ENCODE data around the gene MAP1LC3B2. TPM values are rescaled to one million over a fixed set of nuclear protein-coding genes. Genes with fewer than 3 reads are reported as not detected.

Gene MAP1LC3B2
- total RNA-seq, 2 experiments from 2014 or later: 1.3 to 1.7 TPM

- DNase-seq (no peak), ATAC-seq (no peak)
- H3K9me3 Mint-ChIP-seq (ENCODE audit: insufficient read depth): no peaks in the 10 kb centered on the region
- CTCF ChIA-PET: interaction anchor here (0.7 to 1.2 kb wide), 2 partner anchors 12 to 101 kb away, joined by 3 read pairs; no protein-coding TSS in a partner anchor
- peaks cover 3% of the 10 kb centered on the region for H3K36me3 Mint-ChIP-seq (ENCODE audit: low read depth)
- H3K4me1 Mint-ChIP-seq (ENCODE audit: low read depth): peaks cover 18% of the 10 kb centered on the region
- H3K27me3 Mint-ChIP-seq (ENCODE audit: low read depth): peaks cover 8% of the 10 kb centered on the region
- H3K27ac Mint-ChIP-seq: no peak overlapping the region
- no peak overlapping the region for H3K4me3 Mint-ChIP-seq
- POLR2A ChIA-PET: interaction anchor here (1.0 kb wide), 1 partner anchor 30 kb away, joined by 3 read pairs; the partner anchor contains the start of gene MAP1LC3B2
Observed at GRCh38 chr12:116588390-116589028, 29.3 kb downstream of the MAP1LC3B2 start.

DNA sequence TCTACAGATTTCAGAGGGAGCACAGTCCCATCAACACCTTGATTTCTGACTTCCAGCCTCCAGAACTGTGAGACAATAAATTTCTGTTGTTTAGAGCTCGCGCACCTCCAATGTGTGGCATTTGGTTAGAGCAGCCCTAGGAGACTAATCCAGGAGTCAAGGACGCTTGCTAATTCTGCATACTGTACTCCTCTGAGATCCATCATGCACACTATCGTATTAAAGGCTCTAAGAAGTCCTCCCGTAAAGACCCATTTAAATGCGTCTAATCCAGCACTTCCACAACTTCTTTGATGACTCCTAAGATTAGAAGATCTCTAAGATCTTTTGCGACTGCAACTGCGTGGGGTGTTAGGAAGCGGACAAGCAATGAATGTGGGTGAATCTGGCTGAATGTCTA is 30.4 kb downstream of the MAP1LC3B2 start:
- Mint-ChIP-seq H3K9me3 (ENCODE audit: insufficient read depth) (no peaks in the 10 kb centered on the region), H3K4me3 (no peak overlapping the region), H3K27ac (no peak overlapping the region), H3K36me3 (ENCODE audit: low read depth) (no peaks in the 10 kb centered on the region), H3K27me3 (ENCODE audit: low read depth) (peaks cover 8% of the 10 kb centered on the region), H3K4me1 (ENCODE audit: low read depth) (peaks cover 26% of the 10 kb centered on the region)
- CTCF ChIA-PET: no interaction called here
- DNase-seq (no peak), ATAC-seq (no peak)
- POLR2A ChIA-PET: no interaction called here

DNA sequence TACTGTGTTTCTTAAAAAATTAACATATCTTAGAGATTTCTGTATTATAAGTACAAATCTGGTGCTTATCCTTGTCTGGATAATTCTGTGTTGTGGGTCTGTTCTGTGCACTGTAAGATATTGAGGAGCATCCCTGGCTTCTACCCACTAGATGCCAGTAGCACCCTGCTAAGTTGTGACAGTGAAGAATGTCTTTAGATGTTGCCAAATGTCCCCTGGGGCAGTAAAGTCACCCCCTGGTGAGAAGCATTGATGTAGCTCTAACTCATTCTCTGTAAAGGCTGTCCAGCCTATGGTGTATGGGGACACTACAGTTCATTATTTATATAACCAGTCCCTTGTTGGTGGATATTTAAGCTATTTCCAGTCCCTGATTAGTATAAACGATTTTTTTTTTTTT is 31.4 kb downstream of the MAP1LC3B2 start:
- Mint-ChIP-seq H3K36me3 (ENCODE audit: low read depth) (no peaks in the 10 kb centered on the region), H3K9me3 (ENCODE audit: insufficient read depth) (no peaks in the 10 kb centered on the region), H3K27ac (no peak overlapping the region), H3K4me3 (no peak overlapping the region), H3K27me3 (ENCODE audit: low read depth) (peaks cover 8% of the 10 kb centered on the region), H3K4me1 (ENCODE audit: low read depth) (peaks cover 36% of the 10 kb centered on the region)
- DNase-seq: no peak
- CTCF ChIA-PET: interaction anchor here (0.9 to 1.0 kb wide), 2 partner anchors 10 to 118 kb away, joined by 3 to 4 read pairs; no protein-coding TSS in a partner anchor
- ATAC-seq: no peak
- POLR2A ChIA-PET: no interaction called here

DNA sequence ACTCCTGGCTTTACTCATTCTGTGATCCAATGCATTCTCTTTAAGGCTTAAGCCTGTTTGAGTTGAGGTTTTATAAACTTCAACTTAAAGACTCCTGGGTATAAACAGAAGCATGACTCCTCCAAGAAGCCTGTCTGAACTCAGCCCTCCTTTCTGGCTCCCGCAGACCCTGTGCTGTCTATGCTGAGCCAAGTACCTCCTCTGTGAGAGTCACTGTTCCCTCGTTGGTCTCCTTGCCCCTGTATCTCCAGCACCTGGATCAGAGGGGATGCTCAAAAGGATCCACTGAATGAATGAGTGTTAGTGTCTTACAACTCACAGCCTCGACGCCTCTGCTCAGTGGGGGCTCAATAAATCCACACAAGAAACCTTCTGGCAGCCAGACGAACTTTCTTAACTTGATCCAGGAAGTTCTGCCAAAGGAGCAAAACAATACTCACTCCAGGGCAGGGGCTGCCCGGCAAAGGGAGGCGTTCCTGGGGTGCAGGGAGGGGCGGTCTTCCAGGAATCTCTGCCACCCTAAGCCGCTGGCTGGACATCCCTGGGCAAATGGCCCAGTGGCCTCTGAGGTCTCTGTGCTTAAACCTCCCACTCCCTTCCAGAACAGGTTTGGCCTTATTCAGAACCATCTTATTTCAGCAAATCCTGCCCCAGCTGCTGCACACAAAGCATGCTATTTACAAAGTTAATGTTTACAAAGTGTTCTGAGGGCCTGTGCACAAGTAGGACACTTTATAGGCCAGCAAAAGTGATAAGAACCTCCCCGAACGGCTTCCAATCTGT is 32.9 kb downstream of the MAP1LC3B2 start:
- peaks cover 8% of the 10 kb centered on the region for H3K27me3 Mint-ChIP-seq (ENCODE audit: low read depth)
- POLR2A ChIA-PET: no interaction called here
- H3K9me3 Mint-ChIP-seq (ENCODE audit: insufficient read depth): no peaks in the 10 kb centered on the region
- peaks cover 42% of the 10 kb centered on the region for H3K4me1 Mint-ChIP-seq (ENCODE audit: low read depth)
- DNase-seq (no peak), ATAC-seq (no peak)
- H3K4me3 Mint-ChIP-seq: no peak overlapping the region
- H3K36me3 Mint-ChIP-seq (ENCODE audit: low read depth): no peaks in the 10 kb centered on the region
- H3K27ac Mint-ChIP-seq: peak overlapping the region; percentile 39
- CTCF ChIA-PET: no interaction called here

DNA sequence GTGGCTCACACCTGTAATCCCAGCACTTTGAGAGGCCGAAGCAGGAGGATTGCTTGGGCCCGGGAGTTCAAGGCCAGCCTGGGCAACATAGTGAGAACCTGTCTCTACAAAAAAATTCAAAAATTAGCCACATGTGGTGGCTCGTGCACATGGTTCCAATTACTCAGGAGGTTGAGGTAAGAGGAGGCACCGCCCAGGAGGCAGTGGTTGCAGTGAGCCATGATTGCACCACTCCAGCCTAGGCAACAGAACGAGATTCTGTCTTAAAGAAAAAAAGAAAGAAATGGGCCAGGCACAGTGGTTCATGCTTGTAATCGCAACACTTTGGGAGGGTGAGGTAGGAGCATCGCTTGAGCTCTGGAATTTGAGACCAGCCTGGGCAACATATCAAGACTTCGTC is 33.5 kb downstream of the MAP1LC3B2 start:
- peaks cover 3% of the 10 kb centered on the region for H3K27me3 Mint-ChIP-seq (ENCODE audit: low read depth)
- H3K36me3 Mint-ChIP-seq (ENCODE audit: low read depth): no peaks in the 10 kb centered on the region
- H3K4me1 Mint-ChIP-seq (ENCODE audit: low read depth): peaks cover 42% of the 10 kb centered on the region
- ChIA-PET CTCF (no interaction called here), POLR2A (no interaction called here)
- ATAC-seq: no peak
- H3K4me3 Mint-ChIP-seq: no peak overlapping the region
- no peak overlapping the region for H3K27ac Mint-ChIP-seq
- DNase-seq: no peak
- no peaks in the 10 kb centered on the region for H3K9me3 Mint-ChIP-seq (ENCODE audit: insufficient read depth)

DNA sequence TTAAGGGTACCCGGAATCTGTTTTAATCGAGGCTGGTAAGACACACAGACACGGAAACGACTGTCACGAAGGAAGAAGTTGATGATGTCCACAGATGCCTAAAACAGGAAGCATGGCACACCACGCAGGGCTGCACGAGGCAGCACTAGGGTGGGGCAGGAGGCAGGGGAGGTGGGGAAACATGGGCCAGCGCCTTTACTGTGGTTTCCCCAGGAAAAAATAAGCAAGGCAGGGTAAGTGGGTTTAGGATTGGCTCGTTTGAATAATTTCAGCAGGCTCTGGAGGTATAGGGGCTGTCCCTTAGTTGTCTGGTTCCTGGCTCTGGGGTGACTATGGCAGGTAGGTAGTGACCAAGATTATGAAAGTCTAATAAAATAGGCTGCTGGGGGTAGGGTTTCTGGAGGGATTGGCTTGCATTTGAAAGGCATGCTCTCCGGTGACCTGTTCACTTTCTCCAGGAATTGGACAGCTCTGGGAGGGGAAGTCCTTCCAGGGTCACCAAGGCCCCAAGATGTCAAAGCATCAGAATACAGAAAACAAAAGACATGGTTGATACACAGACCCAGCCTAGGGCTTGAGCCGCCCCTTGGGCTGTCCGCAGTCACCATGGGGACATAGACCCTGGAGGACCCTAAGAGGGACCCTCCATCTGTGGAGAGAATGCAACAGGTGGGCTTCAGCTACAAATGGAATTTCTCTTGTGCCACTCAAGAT is 35.3 kb downstream of the MAP1LC3B2 start:
- ChIA-PET CTCF (interaction anchor here (1.2 to 1.3 kb wide), 3 partner anchors 15 to 35 kb away, joined by 3 to 5 read pairs (median 3); no protein-coding TSS in a partner anchor), POLR2A (interaction anchor here (2.2 kb wide), 1 partner anchor 35 kb away, joined by 7 read pairs; the partner anchor contains the start of gene MAP1LC3B2)
- H3K9me3 Mint-ChIP-seq (ENCODE audit: insufficient read depth): no peaks in the 10 kb centered on the region
- DNase-seq (peak; percentile 85), ATAC-seq (peak; percentile 94)
- no peaks in the 10 kb centered on the region for H3K36me3 Mint-ChIP-seq (ENCODE audit: low read depth)
- peaks cover 2% of the 10 kb centered on the region for H3K27me3 Mint-ChIP-seq (ENCODE audit: low read depth)
- H3K4me3 Mint-ChIP-seq: peak overlapping the region; percentile 32
- peaks cover 52% of the 10 kb centered on the region for H3K4me1 Mint-ChIP-seq (ENCODE audit: low read depth)
- H3K27ac Mint-ChIP-seq: peak overlapping the region; percentile 86

- Mint-ChIP-seq H3K4me1 (ENCODE audit: low read depth) (peaks cover 57% of the 10 kb centered on the region), H3K4me3 (no peak overlapping the region), H3K36me3 (ENCODE audit: low read depth) (no peaks in the 10 kb centered on the region), H3K27ac (no peak overlapping the region), H3K9me3 (ENCODE audit: insufficient read depth) (no peaks in the 10 kb centered on the region), H3K27me3 (ENCODE audit: low read depth) (peaks cover 2% of the 10 kb centered on the region)
- ATAC-seq (no peak), DNase-seq (no peak)
- ChIA-PET CTCF (interaction anchor here (1.2 to 1.3 kb wide), 3 partner anchors 15 to 35 kb away, joined by 3 to 5 read pairs (median 3); no protein-coding TSS in a partner anchor), POLR2A (interaction anchor here (2.2 kb wide), 1 partner anchor 36 kb away, joined by 7 read pairs; the partner anchor contains the start of gene MAP1LC3B2)
Observed at GRCh38 chr12:116595186-116595585, 36.0 kb downstream of the MAP1LC3B2 start.

DNA sequence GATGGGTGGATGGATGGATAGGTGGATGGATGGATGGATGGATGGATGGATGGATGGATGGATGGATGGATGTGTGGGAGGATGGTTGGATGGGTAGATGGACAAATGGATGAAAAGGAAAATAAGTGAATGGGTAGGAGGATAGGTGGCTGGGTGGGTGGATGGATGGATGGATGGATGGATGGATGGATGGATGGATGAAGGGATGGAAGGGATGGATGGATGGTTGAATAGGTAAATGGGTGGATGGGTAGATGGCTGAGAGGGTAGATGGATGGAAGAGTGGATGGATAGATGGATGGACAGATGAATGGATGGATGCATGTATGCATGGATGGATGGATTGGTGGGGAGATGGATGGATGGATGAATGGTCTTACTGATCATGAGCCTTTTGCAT is 36.5 kb downstream of the MAP1LC3B2 start:
- Mint-ChIP-seq H3K4me1 (ENCODE audit: low read depth) (peaks cover 57% of the 10 kb centered on the region), H3K27ac (peak overlapping the region; percentile 18), H3K9me3 (ENCODE audit: insufficient read depth) (no peaks in the 10 kb centered on the region), H3K36me3 (ENCODE audit: low read depth) (no peaks in the 10 kb centered on the region), H3K27me3 (ENCODE audit: low read depth) (peaks cover 2% of the 10 kb centered on the region), H3K4me3 (no peak overlapping the region)
- ChIA-PET POLR2A (no interaction called here), CTCF (interaction anchor here (0.7 to 1.2 kb wide), 3 partner anchors 24 to 36 kb away, joined by 3 to 5 read pairs (median 3); no protein-coding TSS in a partner anchor)
- DNase-seq: no peak
- no peak for ATAC-seq

GRCh38 chr12:116597886-116598285 is 38.7 kb downstream of the MAP1LC3B2 start:
- no peak for DNase-seq
- H3K27me3 Mint-ChIP-seq (ENCODE audit: low read depth): peaks cover 2% of the 10 kb centered on the region
- ATAC-seq: no peak
- no peaks in the 10 kb centered on the region for H3K9me3 Mint-ChIP-seq (ENCODE audit: insufficient read depth)
- no peaks in the 10 kb centered on the region for H3K36me3 Mint-ChIP-seq (ENCODE audit: low read depth)
- no peak overlapping the region for H3K4me3 Mint-ChIP-seq
- POLR2A ChIA-PET: no interaction called here
- CTCF ChIA-PET: no interaction called here
- H3K4me1 Mint-ChIP-seq (ENCODE audit: low read depth): peaks cover 56% of the 10 kb centered on the region
- H3K27ac Mint-ChIP-seq: no peak overlapping the region

- peaks cover 51% of the 10 kb centered on the region for H3K4me1 Mint-ChIP-seq (ENCODE audit: low read depth)
- ChIA-PET POLR2A (interaction anchor here (4.0 kb wide), 1 partner anchor 39 kb away, joined by 23 read pairs; the partner anchor contains the start of gene MAP1LC3B2), CTCF (interaction anchor here (0.8 to 2.9 kb wide), 4 partner anchors 39 to 583 kb away, joined by 3 to 12 read pairs (median 5); partner anchors contain the start of gene MAP1LC3B2)
- no peak for DNase-seq
- ATAC-seq: no peak
- peaks cover 2% of the 10 kb centered on the region for H3K27me3 Mint-ChIP-seq (ENCODE audit: low read depth)
- H3K36me3 Mint-ChIP-seq (ENCODE audit: low read depth): no peaks in the 10 kb centered on the region
- H3K4me3 Mint-ChIP-seq: no peak overlapping the region
- no peaks in the 10 kb centered on the region for H3K9me3 Mint-ChIP-seq (ENCODE audit: insufficient read depth)
- peak overlapping the region; percentile 11 for H3K27ac Mint-ChIP-seq
Observed at GRCh38 chr12:116598311-116599284, 39.4 kb downstream of the MAP1LC3B2 start.

Measured in activated CD8-positive, alpha-beta T cell treated with anti-CD3 and anti-CD28 coated beads, Interleukin-2, amount 10 ng/mL, durations not matched to agents 7 days and 5 days (primary cell).